Activated effector memory CD4-positive, alpha-beta T cell treated with Interleukin-2 at 50 U/mL for 16 hours (primary cell): ENCODE data around the gene HIPK2.
A peak's percentile ranks its signal among the peaks of the same experiment; 100 is the strongest.

ENCODE experiments used
- DNase-seq: peaks from one replicate; pipeline ENCODE4 v3.0.0-alpha.2; 2020

HIPK2 gene

DNA sequence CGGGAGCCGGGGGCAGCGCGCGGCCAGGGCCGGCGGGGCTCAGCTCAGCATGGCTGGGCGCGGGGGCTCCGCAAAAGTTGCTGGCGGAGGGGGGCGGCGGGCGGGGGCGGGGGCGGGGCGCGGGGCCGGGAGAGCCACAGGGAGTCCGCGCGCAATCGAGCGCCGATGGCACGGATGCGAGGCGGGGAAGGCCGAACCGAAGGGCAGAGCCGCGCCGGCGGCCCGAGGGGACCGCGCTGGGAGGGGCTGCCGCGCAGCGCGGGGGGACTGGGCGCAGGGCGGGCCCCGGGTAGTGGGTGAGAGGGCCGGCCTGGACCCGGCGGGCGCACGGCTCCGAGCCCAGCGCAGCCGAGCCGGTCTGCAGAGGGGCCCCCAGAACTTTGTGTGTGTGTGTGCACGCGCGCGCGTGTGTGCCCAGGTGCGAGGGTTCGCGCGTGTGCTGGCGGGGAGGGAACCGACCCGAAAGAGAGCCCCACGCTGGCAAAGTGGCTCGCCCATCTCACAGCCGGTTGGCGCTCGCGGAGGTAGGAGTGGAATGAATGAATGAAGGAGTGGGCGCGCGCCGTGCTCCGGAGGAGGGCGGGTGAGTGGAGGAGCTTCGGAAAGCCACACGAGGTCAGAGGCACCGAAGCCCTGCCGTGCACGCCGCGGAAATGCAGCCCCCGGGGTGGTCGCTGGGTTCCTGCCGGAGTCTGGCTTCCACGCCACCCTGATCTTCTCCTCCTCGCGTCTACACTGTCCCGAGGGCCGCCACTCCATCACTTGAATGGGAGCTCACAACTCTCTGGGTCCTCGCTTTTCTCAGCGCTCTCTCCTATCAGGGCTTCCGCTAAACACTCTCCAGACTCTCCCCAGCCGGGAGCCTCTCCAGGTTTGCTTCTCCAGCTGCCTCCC, at the start of gene HIPK2:
Gene HIPK2, minus strand, starts transcription at position 51 of the 894 bp plus-strand sequence. CDS start 375 bp downstream, outside the sequence.
- peak; percentile 63 for DNase-seq

DNA sequence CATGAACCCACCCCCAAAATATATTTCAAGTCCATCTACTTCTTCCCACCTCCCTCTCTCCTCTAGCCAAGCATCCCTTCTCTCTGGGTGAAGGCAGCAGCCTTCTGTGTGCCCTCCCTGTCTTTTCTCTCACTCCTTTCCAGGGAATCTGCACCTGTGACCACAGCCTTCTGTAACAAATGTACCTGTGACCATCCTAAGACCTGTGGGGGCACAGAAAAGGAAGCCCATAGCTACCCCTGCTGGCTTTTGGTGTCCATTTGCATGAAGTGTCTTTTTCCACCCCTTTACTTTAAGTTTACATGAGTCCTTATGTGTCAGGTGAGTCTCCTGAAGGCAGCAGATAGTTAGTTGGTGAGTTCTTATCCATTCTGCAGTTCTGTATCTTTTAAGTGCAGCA, 49.2 kb upstream of the HIPK2 start:
- DNase-seq: no peak

DNA sequence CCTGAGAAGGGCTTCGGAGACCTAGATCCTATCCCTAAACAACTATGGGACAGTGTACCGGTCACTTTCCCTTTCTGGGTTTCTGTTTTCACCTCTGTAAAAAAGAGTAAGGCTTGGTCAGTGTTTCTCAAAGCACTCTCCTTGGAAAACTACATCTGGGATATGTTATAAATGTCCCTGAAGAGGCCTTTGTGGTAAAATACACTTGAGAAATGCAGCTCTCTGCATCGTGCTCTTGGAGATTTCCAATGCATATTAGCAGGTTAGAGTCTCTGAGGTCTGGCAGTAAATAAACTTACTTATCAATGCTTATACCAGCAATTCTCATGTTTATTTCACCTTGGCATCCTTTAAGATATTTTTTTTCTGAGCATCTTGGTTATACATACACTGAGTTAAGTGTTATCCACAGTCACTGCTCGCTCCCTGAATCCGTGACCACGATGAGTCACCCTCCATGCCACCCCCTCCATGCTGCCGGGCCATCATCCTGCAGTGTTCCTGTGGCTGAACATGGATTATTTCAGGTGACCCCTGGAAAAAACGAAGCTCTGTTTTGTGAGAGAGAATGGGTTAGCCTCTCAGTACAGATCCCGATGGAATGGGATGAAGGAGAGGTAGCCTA, 48.0 kb upstream of the HIPK2 start:
- no peak for DNase-seq

DNA sequence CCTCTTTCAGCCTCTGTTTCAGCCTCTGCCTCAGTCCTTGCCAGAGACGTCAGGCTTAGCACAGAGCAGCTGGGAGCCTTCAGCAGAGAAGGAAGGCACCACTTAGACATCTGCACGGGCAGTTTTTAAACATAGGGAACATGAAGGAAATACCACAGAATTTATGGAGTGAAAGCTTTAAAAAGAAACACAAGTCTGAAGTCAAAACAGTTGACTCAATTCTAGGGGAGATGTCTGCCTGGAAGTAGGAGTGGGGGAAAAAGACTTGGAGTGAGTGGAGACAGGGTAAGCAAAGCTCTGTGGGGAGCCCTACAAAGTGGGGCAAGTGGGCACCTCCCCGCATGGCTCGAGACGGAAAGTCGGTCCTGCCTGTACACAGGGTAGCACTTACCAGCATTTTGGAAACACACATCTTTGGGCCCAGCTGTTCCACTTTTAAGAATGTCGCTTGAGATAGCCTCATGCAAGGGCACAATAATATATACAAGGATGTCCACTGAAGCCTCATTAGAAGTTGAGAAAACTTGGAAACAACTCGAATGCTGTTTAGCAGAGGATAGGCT, 46.2 kb upstream of the HIPK2 start:
- DNase-seq: no peak

DNA sequence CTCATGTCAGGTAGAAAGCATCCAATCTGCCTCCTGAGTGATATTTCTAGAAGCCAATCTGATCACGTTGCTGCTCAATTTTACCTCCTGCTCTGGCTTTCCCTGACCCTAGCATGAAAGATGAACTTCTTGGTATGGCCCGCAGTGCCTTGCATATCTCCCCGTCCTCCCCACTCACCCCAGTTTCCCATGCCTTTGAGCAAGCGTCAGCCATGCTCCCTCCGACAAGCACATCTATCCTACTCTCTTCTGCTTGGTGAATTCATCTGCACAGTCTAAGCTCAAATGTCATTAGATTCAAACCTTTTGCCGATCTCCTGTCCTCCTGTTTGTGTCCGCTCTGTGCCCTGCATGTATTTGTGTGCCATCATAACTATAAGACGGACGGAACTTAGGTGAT, 45.1 kb upstream of the HIPK2 start:
- no peak for DNase-seq

DNA sequence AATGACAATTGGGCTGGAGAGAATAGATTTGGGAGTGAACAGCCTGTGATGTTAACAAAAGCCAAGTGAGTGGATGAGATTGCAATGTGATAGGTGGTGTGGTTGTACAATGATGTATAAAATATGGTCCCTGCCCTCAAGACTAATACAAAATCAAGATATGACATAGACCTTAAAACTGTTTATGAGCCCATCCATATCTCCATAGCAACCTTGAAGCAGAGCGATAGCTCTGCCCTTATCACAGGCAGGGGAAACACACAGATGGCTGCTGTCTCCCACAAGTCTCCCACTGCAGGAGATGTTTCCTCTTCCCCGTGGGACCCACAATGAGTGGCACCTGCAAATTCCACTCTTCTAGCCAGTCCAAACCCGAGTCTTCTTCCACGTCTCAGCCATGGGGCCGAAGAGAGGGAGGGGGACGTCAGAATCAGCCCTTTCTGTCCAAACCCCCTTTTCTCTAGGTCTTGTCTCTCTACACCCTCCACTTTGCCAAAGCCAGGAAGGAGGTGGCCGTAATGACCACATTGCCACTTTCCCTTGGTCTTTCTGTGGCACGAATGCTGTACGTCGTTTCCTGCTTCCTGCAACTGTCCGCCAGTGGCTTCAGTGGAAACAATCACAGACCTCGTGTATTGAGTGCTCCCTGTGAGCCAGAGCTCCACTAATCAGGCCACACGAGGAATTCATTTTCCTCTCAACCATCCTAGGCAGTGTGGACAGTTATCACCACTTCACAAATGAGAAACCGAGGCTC, 43.7 kb upstream of the HIPK2 start:
- DNase-seq: no peak

DNA sequence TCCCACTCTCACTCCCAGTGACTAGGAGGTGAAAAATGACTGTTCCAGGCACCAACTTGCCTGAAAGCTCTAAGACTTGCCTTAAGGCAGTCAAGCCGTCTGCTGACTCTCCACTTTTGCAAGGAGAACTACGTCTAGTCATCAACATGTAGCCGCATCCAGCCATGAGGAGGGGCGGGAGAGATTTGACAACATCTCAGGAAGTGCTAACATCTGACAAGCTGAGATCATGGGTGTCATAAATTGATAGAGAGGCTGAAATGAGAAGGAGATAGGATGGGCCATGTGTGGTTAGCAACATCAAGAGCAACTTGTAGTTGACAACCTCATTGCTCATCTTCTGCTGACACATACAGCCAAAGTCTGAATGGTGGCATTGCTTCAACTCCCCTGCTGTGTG, 42.3 kb upstream of the HIPK2 start:
- no peak for DNase-seq

DNA sequence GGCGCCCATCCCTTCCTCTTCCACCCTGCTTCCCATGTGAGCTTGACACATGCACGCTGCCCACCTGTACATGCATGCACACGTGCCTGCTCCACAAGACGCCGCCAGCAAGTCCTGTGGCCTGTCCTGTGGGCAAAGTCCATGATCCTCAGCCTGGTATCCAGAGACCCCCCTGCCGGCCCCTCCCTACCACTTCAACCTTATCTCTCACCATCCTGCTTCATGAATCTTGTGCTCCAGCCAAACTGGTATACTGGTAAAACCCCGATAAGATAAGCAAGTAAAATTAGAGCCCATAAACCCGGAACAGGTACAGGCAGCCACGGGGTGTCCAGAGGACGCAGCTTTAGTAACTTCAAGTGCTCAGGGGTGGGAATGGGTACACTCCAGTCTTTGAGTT, 39.5 kb upstream of the HIPK2 start:
- no peak for DNase-seq

DNA sequence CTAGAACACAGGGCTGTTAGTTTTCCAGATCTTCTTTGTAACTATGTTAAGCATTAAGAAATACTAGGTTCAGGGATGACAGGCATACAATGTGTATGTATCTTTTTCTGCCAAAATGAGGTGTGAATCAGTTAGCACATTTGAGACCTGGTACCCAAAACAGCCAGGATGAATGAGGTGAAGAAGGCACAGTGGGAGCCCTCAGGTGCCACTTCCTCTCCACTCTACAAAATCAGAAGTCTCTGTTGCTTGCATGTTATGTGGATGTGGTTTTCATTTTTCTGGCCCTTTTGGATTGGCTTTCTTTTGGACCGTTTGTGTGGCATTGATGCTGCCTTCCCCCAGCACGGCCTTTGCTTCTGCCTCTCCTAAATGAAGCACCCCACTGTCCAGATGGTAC, 35.9 kb upstream of the HIPK2 start:
- no peak for DNase-seq

DNA sequence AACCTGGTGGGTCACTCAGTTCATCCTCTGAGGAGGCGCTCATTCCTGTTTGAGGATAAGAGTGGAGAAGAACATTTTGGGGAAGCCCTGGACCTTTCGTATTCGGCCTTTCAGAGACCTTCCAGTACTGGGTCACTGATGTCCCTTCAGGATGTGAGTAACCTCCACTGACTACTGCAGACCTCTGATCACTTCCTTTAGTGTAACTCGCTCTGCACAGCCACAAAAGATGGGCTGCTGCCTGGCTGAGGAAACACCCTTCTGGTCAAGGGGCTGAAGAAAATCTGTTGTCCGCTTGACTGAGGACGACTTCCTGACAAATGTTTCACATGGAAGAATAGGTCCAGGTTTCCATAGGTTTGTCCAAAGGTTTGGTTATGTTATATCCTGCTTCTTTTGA, 35.4 kb upstream of the HIPK2 start:
- no peak for DNase-seq

DNA sequence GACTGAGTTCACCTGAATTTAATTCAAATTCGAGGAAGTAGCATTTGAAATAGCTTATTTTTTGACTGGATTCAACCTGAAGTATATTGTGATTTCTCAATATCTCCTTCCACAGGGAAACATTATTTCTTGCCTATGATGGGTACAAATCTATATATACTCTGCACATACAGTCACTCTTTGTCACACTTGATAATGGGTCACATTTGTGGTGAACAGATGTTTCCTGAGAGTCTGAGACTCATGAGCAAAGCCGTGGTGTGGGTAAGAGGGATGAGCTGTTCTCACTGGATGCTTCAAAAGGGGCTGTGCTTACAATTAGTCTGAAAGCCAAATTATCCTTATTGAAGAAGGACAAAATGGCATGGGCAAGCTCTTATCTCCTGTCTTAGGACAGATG, 33.3 kb upstream of the HIPK2 start:
- DNase-seq: no peak

DNA sequence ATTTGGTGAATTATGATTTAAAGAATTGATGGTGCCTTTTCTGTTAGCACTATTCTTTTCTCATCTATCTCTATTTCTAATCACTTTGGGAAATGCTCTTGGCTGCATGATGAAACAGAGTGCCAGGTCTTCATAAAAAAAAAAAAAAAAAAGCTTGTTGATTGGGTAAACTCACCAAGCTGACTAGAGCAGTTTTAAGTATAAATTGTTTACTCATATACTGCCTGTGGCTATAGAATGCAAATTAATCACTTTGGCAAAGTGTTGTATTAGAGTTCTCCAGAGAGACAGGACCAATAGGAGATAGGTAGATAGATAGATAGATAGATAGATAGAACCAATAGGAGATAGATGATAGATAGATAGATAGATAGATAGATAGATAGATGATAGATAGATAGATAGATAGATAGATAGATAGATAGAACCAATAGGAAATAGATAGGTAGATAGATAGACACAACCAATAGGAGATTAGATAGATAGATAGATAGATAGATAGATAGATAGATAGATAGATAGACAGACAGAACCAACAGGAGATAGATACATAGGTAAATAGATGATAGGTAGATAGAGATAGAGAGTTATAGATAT, 31.1 kb upstream of the HIPK2 start:
- no peak for DNase-seq

DNA sequence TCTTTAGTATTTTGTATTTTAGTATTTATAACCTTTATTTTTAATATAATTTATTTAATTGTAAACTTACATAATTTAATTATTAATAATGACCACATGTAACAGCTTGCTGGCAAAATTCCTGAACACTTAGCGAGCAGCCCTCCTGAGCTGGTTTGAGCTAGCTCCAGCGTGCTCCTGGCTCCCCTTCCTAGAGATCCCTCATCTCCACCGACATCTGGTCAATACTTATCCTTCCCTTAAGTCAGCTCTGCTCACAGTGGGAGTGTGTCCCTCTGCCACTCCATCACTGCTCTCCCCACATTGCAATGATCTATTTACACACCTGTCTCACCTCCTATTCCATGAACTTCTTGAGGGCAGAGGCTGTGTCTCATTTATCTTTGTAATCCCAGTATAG, 30.6 kb upstream of the HIPK2 start:
- no peak for DNase-seq

DNA sequence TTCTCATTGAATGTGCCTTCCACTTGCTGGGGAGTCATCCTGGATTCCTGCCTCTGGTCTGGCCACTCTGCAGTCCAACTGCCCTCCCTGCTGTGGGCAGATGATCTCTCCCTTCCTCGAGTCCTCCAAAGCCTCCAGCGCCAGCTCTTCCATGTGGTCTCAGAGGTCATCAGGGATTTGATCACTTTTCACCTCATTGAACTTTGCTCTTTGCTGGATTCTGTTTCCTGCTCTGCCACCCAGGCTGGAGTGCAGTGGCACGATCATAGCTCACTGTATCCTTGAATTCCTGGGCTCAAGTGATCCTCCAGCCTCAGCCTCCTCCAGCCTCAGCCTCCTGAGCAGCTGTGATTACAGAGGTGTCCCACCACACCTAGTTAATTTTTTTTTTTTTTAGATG, 29.2 kb upstream of the HIPK2 start:
- DNase-seq: no peak

DNA sequence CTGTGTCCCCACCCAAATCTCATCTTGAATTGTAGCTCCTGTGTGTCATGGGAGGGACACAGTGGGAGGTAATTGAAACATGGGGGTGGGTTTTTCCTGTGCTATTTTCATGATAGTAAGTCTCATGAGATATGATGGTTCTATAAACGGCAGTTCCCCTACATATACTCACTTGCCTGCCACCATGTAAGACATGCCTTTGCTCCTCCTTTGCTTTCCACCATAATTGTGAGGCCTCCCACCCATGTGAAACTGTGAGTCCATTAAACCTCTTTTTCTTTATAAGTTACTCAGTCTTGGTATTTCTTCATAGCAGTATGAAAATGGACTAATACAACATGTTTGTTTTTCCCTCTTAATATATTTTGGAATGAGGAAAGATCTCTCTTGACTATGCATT, 26.8 kb upstream of the HIPK2 start:
- no peak for DNase-seq

DNA sequence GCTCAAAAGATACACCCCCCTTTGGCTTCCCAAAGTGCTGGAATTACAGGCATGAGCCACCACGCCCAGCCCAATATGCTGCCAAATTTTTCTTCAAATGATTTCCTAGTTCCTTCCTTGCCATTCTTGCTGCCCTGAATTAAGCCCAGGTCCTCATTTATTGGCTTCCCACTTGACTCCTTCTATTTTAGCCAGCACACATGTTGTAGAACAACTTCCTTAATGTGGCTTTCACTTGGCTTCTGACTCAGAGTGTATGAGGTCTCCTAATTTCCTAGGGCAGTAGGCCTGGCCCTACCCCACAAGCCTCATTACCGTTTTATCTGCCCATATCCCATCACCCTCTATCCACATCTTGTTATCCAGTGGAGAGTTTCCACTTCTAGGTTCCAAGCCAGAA, 21.8 kb upstream of the HIPK2 start:
- DNase-seq: no peak

DNA sequence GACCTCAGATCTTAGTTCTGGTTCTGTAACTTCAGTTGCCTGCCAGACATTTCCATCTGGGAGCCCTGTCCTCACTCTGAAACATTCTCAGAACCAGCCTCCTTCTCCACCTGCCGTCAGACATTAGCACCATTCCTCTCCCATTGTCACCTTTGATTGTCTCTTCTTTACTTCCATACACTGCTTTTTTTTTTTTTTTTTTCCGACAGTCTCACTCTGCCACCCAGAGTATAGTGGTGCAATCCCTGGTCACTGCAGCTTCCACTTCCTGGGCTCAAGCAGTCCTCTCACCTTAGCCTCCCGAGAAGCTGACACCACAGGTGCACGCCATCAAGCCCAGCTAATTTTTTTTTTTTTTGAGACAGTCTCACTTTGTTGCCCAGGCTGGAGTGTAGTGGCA, 21.1 kb upstream of the HIPK2 start:
- no peak for DNase-seq

DNA sequence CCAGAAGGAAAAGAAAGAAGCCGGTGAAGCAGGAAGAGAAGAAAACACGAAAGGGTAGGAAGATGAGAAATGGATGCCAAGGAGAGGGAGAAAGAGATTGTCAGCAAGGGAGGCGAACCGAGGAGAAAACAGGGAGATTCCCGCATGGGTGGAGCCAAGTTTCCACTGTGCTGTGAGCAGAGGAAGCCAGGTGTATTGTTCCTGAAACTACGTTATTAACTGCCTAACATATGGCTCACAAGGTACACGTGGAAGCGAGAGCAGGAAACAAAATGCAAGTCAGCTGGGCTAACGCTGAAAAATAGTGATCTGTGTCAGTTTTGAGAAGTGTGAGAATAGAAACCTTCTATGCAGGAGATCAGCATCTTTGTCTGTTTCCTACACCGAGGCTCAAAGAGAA, 20.4 kb upstream of the HIPK2 start:
- no peak for DNase-seq

DNA sequence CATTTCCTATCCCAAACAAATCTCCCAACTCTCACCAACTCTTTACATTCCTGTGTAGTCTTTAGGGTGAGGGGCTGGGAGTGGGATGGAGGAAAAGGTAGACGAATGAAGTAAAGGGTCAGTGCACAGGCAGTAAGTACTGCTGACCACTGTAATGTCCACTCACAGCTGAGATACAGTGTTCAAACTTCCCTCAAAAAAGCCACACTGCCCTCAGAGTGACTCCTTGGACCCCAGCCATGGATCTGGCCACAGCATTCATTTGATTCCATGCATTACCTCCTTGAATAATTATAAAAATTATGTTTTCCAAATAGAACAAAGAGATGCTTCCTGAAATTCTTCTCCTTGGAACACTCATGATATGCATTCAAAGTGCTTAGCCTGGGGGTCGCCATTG, 19.8 kb upstream of the HIPK2 start:
- no peak for DNase-seq

DNA sequence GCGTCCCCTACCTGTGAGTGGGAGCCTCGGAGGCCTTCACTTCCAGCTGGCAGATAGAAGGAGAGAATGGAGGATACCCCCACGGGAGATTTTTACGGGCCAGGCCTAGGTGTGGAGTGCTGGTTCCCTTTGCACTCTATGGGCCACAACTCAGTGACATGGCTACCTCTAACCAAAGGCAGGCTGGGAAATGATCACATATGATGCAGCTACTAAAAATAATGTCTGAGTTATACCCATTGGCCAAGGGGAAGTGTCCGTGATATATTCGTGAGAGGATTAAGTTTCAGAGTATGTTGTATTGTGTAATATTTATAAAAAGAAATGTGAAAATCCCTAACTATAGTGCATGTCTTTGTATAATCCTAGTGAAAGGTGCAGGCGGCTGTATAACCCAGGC, 13.5 kb upstream of the HIPK2 start:
- no peak for DNase-seq

DNA sequence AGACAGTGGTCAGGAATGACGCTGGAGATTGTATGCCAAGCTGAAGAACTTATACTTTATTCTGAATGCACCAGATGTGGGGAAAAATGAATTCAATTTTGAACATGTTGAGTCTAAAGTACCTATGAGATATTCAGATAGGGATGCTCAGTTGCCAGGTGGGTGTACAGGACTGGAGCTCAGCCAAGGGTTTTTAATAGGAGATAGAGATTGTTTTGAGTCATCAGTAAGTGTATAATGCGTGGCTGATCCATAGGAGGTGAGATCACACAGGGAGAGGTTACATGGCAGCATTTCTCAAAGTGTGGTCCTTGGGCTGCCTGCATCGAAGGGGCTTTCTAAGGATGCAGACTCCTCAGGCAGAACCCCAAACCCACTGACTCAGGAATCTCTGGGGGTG, 6.8 kb upstream of the HIPK2 start:
- DNase-seq: no peak

DNA sequence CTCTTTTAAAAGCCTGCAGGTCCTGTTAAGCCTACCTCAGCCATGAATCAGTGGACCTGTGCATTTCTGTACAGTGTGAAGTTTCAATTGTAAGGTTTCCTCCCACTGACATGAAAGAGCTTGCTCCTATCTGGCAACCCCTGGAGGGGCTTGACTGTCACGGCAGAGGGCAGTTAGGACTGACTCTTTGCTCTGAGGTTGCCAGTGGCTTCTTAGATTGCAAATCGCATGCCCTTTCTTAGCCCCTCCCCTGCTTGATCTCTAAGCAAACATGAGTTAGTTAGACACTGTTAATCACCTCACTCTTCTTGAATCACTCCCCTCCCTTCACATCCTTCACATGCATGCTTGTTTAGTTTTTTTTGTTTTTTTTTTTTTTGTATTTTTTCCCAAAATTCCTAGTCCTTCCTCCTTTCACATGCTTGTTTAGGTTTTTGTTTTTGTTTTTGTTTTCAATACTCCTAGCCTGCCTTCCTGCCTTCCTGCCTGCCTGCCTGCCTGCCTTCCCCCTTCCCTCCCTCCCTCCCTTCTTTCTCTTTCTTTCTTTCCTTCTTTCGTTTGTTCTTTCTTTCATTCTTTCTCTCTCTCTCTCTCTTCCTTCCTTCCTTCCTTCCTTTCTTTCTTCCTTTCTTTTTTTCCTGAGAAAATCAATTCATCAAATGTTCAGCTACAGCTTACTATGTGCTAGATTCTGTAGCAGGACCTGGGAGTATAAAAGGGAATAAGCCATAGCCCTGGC, 6.0 kb upstream of the HIPK2 start:
- DNase-seq: no peak
